Body of pancreas (tissue), 4 donors: ENCODE results near the gene RSRC1.

ENCODE experiments used
- POLR2A ChIP-seq, 3 donors: fragments of 450-650 bp; IDR thresholded peaks; one replicate each; pipeline ENCODE4 v1.6.1; 2016; ENCODE audit warnings: antibody characterized with exemption in 3 of 3, mild to moderate bottlenecking in 2 of 3
- TF ChIP-seq, protein P1 (sequence below), 7 experiments: fragments of 450-650 bp in 4 of 7; fragments of 200-600 bp in 3 of 7; sonication (generic) in 3 of 7; IDR thresholded peaks; one replicate each; pipeline ENCODE4 v1.5.1; 2016 to 2019; ENCODE audit warnings: antibody characterized with exemption in 7 of 7

DNA sequence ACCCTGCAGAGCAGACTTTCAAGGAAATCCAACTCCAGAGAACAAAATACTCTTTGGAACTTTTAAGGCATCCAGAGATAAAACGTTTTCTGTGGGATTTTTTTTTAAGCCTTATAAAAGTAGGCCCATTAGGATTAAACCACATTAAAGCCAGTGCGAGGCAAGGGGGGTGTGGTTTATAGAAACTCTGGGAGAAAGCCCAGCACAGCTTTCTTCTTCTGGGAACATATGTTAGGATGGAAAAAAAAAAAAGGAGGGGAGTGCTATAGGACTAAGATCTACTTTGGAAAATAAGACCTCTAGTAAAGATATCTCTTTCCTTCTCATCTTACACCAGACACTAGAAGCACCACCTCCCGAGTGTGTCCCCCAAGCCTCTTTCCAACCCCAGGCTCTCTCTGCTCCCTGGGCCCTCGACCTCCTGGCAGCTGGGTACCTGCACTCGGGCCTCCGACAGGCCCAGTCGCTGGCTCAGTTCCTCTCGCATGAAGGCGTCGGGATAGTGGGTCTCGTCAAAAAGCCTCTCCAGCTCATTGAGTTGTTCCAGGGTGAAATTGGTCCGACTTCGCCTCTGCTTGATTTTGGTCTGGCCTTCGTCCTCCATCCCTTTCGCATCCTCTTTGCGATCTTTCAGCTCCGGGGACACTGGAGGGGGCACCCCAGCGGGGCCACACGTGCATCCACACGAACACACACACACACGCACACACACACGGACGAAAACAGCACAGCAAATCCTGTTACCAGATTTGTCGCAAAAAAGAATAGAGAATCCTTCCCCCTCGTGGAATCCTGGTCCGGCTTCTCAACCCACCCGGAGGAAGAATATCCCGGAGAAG lies 7.4 kb upstream of the RSRC1 start:
- TF ChIP-seq, protein P1, sequence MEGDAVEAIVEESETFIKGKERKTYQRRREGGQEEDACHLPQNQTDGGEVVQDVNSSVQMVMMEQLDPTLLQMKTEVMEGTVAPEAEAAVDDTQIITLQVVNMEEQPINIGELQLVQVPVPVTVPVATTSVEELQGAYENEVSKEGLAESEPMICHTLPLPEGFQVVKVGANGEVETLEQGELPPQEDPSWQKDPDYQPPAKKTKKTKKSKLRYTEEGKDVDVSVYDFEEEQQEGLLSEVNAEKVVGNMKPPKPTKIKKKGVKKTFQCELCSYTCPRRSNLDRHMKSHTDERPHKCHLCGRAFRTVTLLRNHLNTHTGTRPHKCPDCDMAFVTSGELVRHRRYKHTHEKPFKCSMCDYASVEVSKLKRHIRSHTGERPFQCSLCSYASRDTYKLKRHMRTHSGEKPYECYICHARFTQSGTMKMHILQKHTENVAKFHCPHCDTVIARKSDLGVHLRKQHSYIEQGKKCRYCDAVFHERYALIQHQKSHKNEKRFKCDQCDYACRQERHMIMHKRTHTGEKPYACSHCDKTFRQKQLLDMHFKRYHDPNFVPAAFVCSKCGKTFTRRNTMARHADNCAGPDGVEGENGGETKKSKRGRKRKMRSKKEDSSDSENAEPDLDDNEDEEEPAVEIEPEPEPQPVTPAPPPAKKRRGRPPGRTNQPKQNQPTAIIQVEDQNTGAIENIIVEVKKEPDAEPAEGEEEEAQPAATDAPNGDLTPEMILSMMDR (IDR thresholded peaks at IDR 0.05), result no peak
- TF ChIP-seq POLR2A (IDR thresholded peaks at IDR 0.05), result no peak
